Transverse colon (tissue), 3 donors: ENCODE measurements around the gene LRRC45.

Source experiments
- POLR2A ChIP-seq: fragments of 450-650 bp; IDR thresholded peaks from one replicate; pipeline ENCODE4 v1.6.1; 2016; ENCODE audit warnings: antibody characterized with exemption, mild to moderate bottlenecking, moderate library complexity
- TF ChIP-seq, protein P1 (sequence below), 5 experiments: fragments of 200-600 bp in 3 of 5; fragments of 450-650 bp in 2 of 5; sonication (generic) in 3 of 5; IDR thresholded peaks; 1 replicate in 2 of 5; 2 replicates in 3 of 5; pipeline ENCODE4 v1.5.1; 2016 to 2017; ENCODE audit warnings: antibody characterized with exemption in 5 of 5, inconsistent platforms in 3 of 5, mild to moderate bottlenecking in 2 of 5, moderate library complexity in 1 of 5

DNA sequence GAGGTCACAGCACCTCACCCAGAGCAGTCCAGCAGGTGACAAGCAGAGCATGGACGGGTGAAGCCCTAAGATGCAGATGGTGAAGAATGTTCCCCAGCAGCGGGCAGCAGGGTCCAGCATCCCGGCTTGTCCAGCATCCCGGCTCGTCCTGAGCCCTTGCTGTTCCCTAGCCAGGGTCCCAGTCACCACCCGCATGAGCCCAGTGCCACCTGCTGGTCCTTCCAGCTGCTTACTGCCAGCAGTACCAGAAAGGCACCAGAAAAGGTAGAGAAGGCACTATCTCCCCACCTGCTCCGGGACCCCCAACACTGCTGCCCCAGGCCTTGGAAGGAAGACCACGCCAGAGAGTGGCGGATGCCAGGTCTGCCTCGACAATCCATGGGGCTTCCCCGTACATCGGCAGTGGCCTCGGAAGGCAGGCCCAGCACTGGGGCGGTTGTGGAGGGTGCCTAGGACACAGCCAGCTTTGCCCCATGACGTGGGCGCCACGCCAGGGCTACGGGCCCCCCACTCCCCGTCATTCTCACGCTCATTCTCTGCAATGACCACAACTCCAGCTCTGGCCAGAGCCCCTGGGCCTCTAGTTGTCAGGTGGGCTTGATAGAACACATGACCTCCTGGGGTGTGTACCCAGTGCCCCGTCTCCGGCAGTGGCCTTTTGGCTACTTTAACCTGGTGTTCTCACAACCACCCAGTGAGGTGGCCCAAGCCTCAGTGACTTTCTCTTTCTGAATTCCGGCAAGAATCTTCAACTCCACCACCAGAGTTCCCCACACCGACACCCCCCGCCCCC lies 1.8 kb upstream of the LRRC45 start:
- no peak for TF ChIP-seq POLR2A
- TF ChIP-seq, protein P1, sequence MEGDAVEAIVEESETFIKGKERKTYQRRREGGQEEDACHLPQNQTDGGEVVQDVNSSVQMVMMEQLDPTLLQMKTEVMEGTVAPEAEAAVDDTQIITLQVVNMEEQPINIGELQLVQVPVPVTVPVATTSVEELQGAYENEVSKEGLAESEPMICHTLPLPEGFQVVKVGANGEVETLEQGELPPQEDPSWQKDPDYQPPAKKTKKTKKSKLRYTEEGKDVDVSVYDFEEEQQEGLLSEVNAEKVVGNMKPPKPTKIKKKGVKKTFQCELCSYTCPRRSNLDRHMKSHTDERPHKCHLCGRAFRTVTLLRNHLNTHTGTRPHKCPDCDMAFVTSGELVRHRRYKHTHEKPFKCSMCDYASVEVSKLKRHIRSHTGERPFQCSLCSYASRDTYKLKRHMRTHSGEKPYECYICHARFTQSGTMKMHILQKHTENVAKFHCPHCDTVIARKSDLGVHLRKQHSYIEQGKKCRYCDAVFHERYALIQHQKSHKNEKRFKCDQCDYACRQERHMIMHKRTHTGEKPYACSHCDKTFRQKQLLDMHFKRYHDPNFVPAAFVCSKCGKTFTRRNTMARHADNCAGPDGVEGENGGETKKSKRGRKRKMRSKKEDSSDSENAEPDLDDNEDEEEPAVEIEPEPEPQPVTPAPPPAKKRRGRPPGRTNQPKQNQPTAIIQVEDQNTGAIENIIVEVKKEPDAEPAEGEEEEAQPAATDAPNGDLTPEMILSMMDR (IDR thresholded peaks at IDR 0.05), result peak; percentile 59 to 87 (median 75)
